ENCODE data around the gene NID1. TPM values are rescaled to one million over a fixed set of nuclear protein-coding genes. Genes with fewer than 3 reads are reported as not detected.

The NID1 gene
- total RNA-seq, 4 donors from 2014 or later: 27.8 to 91.8 (median 69.4) TPM

DNA sequence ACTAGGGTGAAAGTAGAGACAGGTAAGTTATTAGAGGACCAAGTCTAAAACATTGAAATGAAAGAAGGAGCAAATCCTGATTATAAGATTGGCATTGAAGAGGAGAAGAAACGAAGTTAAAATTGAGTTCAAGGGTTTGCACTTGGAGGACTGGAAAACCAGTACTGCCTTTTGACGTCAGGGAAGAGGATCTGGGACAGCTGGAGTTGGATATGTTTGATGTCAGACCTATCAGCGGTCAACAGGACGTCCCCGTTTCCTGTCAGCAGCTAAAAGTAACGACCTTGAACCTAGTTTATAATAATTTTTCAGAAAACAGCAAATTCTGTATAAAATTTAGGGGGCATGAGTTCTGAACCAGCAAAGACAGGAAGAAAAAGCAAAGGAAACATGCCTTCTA, 1.2 kb upstream of the NID1 start:
- intact Hi-C loops (cut with DNase I): no loop called here
- no peak overlapping the region for H3K4me3 ChIP-seq (replicated peaks in 1 of 3)
- no peaks in the 10 kb centered on the region for H3K9me3 ChIP-seq
- peak overlapping the region; percentile 43 to 94 (median 87) for H3K27ac ChIP-seq
- TF ChIP-seq, protein P1, sequence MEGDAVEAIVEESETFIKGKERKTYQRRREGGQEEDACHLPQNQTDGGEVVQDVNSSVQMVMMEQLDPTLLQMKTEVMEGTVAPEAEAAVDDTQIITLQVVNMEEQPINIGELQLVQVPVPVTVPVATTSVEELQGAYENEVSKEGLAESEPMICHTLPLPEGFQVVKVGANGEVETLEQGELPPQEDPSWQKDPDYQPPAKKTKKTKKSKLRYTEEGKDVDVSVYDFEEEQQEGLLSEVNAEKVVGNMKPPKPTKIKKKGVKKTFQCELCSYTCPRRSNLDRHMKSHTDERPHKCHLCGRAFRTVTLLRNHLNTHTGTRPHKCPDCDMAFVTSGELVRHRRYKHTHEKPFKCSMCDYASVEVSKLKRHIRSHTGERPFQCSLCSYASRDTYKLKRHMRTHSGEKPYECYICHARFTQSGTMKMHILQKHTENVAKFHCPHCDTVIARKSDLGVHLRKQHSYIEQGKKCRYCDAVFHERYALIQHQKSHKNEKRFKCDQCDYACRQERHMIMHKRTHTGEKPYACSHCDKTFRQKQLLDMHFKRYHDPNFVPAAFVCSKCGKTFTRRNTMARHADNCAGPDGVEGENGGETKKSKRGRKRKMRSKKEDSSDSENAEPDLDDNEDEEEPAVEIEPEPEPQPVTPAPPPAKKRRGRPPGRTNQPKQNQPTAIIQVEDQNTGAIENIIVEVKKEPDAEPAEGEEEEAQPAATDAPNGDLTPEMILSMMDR (IDR thresholded peaks at IDR 0.05): no peak
- no peak for TF ChIP-seq POLR2A (IDR thresholded peaks at IDR 0.05)
- peaks cover 10 to 11% of the 10 kb centered on the region in 2 donors for H3K4me1 ChIP-seq
- WGBS, 2 donors: 68 to 77% methylated on average over 6 of the region's 6 CpGs
- H3K36me3 ChIP-seq: no peaks in the 10 kb centered on the region
- H3K27me3 ChIP-seq: no peaks in the 10 kb centered on the region
- no peak for DNase-seq

DNA sequence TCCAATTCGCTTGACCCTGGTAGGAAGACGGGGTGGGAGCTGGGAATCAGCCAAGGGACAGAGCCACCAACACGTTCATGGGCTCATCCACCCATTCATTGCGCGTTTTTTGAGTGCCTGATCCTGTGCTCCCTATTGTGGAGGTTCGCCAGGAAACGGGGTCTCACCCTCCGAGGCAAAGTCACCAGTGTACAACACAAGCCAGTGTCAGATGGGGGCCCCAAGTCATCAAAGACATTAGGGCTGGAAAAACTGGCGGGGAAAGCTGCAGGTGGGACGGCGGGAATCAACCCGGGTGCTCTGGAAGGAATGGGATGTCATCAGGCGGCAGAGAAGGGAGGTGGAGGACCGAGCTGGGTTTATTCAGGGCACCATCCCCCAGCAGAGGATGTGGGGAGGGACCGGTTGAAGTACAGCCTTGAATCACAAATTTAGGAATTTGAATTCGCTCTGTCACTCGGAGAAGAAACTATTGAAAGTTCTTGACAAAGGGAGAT, 667 bp upstream of the NID1 start:
- Histone ChIP-seq H3K36me3 (no peaks in the 10 kb centered on the region), H3K4me1 (peaks cover 10 to 11% of the 10 kb centered on the region in 2 donors), H3K9me3 (no peaks in the 10 kb centered on the region), H3K4me3 (replicated peaks in 1 of 3) (peak overlapping the region in 2 of 3 donors; percentile 76 to 86), H3K27ac (peak overlapping the region; percentile 43 to 94 (median 87)), H3K27me3 (no peaks in the 10 kb centered on the region)
- intact Hi-C loops (cut with DNase I): no loop called here
- WGBS, 2 donors: 19 to 48% methylated on average over 9 to 16 of the region's 17 CpGs
- TF ChIP-seq, protein P1 (IDR thresholded peaks at IDR 0.05): no peak
- TF ChIP-seq POLR2A (IDR thresholded peaks at IDR 0.05): no peak
- no peak for DNase-seq

DNA sequence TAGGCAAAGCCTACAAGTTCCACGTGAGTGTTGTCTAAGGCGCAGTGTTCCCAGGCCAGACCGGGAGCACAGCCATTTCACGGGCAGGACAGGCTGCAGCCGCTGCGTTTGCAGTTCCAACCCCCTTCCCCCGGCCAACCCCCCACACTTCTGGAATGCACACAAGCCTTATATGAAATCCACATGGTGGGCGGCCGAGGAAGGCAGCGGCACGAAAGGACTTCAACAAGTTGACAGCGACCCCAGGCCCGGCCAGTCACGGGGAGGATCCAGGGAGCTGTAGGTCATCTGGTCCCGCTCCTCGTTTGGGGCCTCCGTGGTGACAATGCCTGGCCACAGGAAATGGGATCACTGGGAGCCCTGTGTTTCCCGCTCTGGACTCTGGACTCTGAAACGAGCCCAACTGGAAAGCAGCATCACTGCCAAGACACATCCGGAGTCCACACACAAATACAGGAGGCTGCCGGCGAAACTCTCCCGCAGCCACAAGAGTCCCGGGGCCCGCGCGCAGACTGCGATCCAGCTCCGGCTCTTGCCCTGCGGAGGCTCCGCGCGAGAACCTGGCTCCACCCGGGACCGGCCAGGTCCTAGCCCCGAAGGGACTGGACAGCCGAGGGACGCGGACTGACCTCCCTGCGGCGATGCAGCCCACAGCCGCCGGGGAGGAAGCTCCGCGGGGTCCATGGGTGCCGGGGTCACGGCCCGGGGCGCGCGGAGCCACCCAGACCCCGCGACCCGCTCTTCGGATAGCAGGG, 794 bp downstream of the NID1 start:
- 7 to 15% methylated on average over 16 to 21 of the region's 55 CpGs for WGBS, 2 donors

DNA sequence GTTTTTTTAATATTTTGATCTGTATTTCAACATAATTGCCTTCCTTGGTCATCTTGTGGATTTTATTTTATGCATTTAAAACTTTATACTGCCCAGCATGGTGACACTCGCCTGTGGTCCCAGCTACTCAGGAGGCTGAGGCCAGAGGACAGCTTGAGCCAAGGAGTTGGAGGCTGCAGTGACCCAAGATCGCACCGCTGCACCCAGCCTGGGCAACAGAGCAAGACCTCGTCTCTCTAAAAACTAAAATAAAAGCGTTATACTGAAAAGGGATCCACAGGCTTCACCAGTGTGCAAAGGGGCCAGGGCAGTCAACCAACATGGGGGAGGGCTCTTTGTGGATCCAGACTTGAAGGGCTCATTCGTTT, 1.4 kb downstream of the NID1 start:
- WGBS, 2 donors: 46 to 58% methylated on average over 6 of the region's 6 CpGs
- Histone ChIP-seq H3K9me3 (no peaks in the 10 kb centered on the region), H3K27ac (peak overlapping the region; percentile 87 to 94 (median 91)), H3K4me3 (replicated peaks in 1 of 3) (peak overlapping the region in 1 of 3 donors; percentile 86), H3K36me3 (no peaks in the 10 kb centered on the region), H3K4me1 (peaks cover 14% of the 10 kb centered on the region in 2 donors), H3K27me3 (no peaks in the 10 kb centered on the region)
- DNase-seq: no peak
- intact Hi-C loops (cut with DNase I): no loop called here
- TF ChIP-seq POLR2A (IDR thresholded peaks at IDR 0.05): no peak
- TF ChIP-seq, protein P1 (IDR thresholded peaks at IDR 0.05): no peak

More for the DNA sequence above, 794 bp downstream of the NID1 start:
- TF ChIP-seq, protein P1 (IDR thresholded peaks at IDR 0.05): no peak
- TF ChIP-seq POLR2A (IDR thresholded peaks at IDR 0.05): no peak
- H3K36me3 ChIP-seq: no peaks in the 10 kb centered on the region
- intact Hi-C loops (cut with DNase I): no loop called here
- peak; percentile 34 to 40 for DNase-seq
- peak overlapping the region; percentile 31 to 86 (median 76) for H3K4me3 ChIP-seq (replicated peaks in 1 of 3)
- no peaks in the 10 kb centered on the region for H3K27me3 ChIP-seq
- peak overlapping the region; percentile 87 to 94 (median 91) for H3K27ac ChIP-seq
- peaks cover 10 to 11% of the 10 kb centered on the region in 2 donors for H3K4me1 ChIP-seq
- H3K9me3 ChIP-seq: no peaks in the 10 kb centered on the region

DNA sequence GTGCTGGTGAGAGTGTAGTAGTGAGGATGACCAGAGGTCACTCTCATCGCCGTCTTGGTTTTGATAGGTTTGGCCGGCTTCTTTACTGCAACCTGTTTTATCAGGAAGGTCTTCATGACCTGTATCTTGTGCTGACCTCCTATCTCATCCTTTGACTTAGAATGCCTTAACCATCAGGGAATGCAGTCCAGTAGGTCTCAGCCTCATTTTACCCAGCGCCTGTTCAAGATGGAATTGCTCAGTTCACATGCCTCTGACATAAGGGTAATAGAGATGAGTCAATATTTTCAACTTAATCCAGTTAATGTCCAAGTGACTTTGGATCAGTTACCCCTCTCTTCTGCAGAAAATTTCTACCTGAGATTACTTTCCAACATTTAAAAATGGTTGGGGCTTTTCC, 4.6 kb downstream of the NID1 start:
- no peak for DNase-seq
- H3K9me3 ChIP-seq: no peaks in the 10 kb centered on the region
- no peak overlapping the region for H3K4me3 ChIP-seq (replicated peaks in 1 of 3)
- no peak overlapping the region for H3K27ac ChIP-seq
- 99% methylated on average over 4 of the region's 4 CpGs for WGBS, 2 donors
- intact Hi-C loops (cut with DNase I): no loop called here
- no peaks in the 10 kb centered on the region for H3K27me3 ChIP-seq
- no peaks in the 10 kb centered on the region for H3K36me3 ChIP-seq
- peaks cover 16 to 18% of the 10 kb centered on the region in 2 donors for H3K4me1 ChIP-seq
- TF ChIP-seq, protein P1 (IDR thresholded peaks at IDR 0.05): no peak
- TF ChIP-seq POLR2A (IDR thresholded peaks at IDR 0.05): no peak

All from thyroid gland (tissue), 4 donors.